Lower lobe of right lung (tissue), 2 donors: ENCODE data around the gene GLMP. TPM values are rescaled to one million over a fixed set of nuclear protein-coding genes. Genes with fewer than 3 reads are reported as not detected.
A peak's percentile ranks its signal among the peaks of the same experiment; 100 is the strongest.

ENCODE experiments used
- ATAC-seq, 2 donors: fragments of 200-7000 bp; cut with Tn5 transposase; one replicate each; pipeline ENCODE4 v1.9.1; 2020 to 2022; ENCODE audit warnings: mild to moderate bottlenecking in 2 of 2, moderate library complexity in 2 of 2
- DNase-seq: peaks from one replicate; pipeline ENCODE4 v3.0.0-alpha.2; 2020
- H3K27ac ChIP-seq: fragments of 200-600 bp; one replicate; pipeline ENCODE4 v1.8.0; 2022
- H3K27me3 ChIP-seq: fragments of 200-600 bp; one replicate; pipeline ENCODE4 v1.8.0; 2022; ENCODE audit warnings: low read depth
- H3K36me3 ChIP-seq: fragments of 200-600 bp; one replicate; pipeline ENCODE4 v1.8.0; 2022; ENCODE audit warnings: mild to moderate bottlenecking
- H3K4me1 ChIP-seq: fragments of 200-600 bp; one replicate; pipeline ENCODE4 v1.8.0; 2022
- H3K4me3 ChIP-seq: fragments of 200-600 bp; one replicate; pipeline ENCODE4 v1.8.0; 2022; ENCODE audit warnings: mild to moderate bottlenecking
- H3K9me3 ChIP-seq: fragments of 200-600 bp; one replicate; pipeline ENCODE4 v1.8.0; 2022
- intact Hi-C: fragments of 100-400 bp; cut with DNase I; formaldehyde crosslinking; loops from one replicate; pipeline ENCODE4 v1.11.0; 2022
- total RNA-seq: library from RNA; stranded (reverse); fragmentation: NEBNext Ultra II Directional; extraction: Animal tissue kit (Norgen Biotek cat#: 25700); gene quantifications from one replicate; pipeline ENCODE4 v1.2.1, GENCODE V29; 2021
- TF ChIP-seq, protein P1 (sequence below): fragments of 200-600 bp; IDR thresholded peaks from one replicate; pipeline ENCODE4 v1.8.0; 2022; ENCODE audit warnings: antibody characterized with exemption, mild to moderate bottlenecking
- donor health status: DM: no; HTN: yes; CAD: no; lungs with severe emphysema.

Gene GLMP
- total RNA-seq, 1 donor from 2014 or later = 53.7 TPM

DNA sequence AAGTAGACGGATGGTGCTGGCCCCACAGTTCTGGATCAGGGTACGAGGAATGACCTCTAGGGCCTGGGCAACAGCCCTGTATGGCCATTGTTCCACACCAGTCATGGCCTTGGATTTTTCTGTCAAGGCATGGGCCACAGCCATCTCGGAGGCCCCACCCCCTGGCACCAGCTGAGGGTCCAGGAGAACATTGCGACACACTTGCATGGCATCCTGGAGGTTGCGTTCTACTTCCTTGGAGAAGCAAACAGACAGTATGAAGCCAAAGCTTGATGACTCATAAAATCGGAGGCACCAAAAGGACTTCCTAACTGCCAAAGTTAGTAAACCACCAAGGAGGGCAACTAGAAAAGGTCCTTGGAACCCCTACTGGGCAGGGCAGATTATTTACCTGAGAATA, 15.5 kb upstream of the GLMP start:
- H3K27ac ChIP-seq = no peak overlapping the region
- no peaks in the 10 kb centered on the region for H3K4me1 ChIP-seq
- no peak overlapping the region for H3K4me3 ChIP-seq
- no peaks in the 10 kb centered on the region for H3K9me3 ChIP-seq
- DNase-seq (no peak), ATAC-seq (peak; percentile 13 to 19)
- H3K27me3 ChIP-seq = no peaks in the 10 kb centered on the region
- intact Hi-C loops = no loop called here
- H3K36me3 ChIP-seq = peaks cover 100% of the 10 kb centered on the region
- TF ChIP-seq, protein P1, sequence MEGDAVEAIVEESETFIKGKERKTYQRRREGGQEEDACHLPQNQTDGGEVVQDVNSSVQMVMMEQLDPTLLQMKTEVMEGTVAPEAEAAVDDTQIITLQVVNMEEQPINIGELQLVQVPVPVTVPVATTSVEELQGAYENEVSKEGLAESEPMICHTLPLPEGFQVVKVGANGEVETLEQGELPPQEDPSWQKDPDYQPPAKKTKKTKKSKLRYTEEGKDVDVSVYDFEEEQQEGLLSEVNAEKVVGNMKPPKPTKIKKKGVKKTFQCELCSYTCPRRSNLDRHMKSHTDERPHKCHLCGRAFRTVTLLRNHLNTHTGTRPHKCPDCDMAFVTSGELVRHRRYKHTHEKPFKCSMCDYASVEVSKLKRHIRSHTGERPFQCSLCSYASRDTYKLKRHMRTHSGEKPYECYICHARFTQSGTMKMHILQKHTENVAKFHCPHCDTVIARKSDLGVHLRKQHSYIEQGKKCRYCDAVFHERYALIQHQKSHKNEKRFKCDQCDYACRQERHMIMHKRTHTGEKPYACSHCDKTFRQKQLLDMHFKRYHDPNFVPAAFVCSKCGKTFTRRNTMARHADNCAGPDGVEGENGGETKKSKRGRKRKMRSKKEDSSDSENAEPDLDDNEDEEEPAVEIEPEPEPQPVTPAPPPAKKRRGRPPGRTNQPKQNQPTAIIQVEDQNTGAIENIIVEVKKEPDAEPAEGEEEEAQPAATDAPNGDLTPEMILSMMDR = no peak

DNA sequence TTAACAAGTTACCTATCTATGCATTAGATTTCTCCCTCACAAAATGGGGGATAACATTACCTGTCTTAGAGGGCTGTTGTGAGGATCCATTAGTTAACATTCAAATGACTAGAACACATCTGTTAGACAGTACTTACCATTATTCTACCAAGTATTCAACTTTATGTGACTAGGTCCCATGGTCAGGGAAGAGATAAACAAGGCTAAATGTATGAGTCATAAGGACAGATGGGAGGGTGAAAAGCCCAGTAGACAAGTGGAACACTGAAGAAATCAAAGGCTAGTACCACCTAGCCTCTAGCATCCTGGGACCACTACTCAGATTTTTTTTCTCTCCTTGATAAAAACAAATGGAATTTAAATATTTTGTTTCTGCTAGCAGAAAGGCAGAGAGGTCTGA, 12.6 kb upstream of the GLMP start:
- Histone ChIP-seq H3K4me3 (no peak overlapping the region), H3K9me3 (no peaks in the 10 kb centered on the region), H3K36me3 (peaks cover 74% of the 10 kb centered on the region), H3K27ac (no peak overlapping the region), H3K27me3 (no peaks in the 10 kb centered on the region), H3K4me1 (no peaks in the 10 kb centered on the region)
- TF ChIP-seq, protein P1 = no peak
- intact Hi-C loops = no loop called here
- DNase-seq (no peak), ATAC-seq (no peak)

DNA sequence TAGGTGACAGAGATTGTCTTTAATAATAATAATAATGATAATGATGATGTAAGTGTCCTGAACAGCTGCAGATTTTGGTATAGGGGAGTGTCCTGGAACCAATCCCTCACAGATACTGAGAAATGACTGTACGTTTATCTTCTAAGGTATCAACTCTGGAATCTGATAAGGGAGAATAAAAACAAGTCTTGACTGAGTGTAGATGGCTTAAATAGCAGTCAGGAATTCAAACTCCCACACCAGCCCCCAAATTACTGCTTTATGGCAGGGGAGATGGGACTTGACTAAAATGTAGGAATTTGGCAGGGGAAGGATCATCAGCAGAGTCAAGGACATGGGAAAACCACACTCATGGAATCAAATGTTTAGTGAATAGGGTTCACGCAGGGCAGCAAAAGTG, 9.7 kb upstream of the GLMP start:
- H3K9me3 ChIP-seq = no peaks in the 10 kb centered on the region
- ATAC-seq = no peak
- intact Hi-C loops = no loop called here
- no peaks in the 10 kb centered on the region for H3K4me1 ChIP-seq
- no peaks in the 10 kb centered on the region for H3K27me3 ChIP-seq
- peaks cover 45% of the 10 kb centered on the region for H3K36me3 ChIP-seq
- H3K4me3 ChIP-seq = no peak overlapping the region
- TF ChIP-seq, protein P1 = no peak
- H3K27ac ChIP-seq = no peak overlapping the region
- DNase-seq = no peak

DNA sequence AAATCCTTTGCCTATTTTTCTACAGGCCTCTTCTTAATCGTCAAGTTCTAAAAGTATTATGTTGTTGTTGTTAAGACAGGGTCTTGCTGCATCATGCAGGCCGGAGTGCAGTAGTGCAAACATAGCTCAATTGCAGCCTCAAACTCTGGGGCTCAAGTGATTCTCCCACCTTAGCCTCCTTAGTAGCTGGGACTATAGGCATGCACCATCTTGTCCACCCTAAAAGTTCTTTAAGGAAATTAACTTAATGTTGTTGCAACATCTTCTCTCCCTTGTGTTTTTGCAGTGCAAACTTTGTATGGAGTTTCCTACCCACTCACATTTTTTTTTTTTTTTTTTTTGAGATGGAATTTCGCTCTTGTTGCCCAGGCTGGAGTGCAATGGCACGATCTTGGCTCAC, 7.8 kb upstream of the GLMP start:
- Histone ChIP-seq H3K27ac (no peak overlapping the region), H3K4me1 (no peaks in the 10 kb centered on the region), H3K4me3 (no peak overlapping the region), H3K36me3 (peaks cover 26% of the 10 kb centered on the region), H3K27me3 (no peaks in the 10 kb centered on the region), H3K9me3 (no peaks in the 10 kb centered on the region)
- DNase-seq (no peak), ATAC-seq (no peak)
- TF ChIP-seq, protein P1 = no peak
- intact Hi-C loops = no loop called here

DNA sequence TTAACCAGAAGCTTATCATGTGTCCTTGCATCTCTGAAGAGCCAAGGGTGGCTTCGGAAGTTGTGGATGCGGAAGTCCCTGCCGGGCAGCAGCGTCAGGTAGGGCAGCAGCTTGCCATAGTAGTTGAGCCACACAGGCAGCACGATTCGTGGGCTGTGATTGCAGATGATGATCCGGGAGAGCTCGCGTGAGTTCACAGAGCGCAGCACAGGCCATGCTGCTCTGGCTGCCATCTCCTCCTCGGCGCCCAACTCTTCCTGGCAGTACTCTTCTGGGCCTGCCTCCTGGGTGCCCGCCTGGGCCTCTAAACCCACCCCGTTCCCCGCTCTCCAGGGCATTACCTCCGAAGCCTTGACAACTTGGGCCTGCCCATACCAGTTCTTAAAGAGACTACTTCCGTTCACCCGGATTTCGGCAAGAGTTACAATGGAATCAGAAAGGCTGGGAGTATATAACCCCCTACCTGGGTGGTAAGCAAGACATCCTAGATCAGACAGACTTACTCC, 3.4 kb upstream of the GLMP start, which contains the start of gene VHLL:
Gene VHLL, minus strand, starts transcription at position 456 of the 506 bp plus-strand sequence. Its CDS starts 118 bp downstream, at position 338.
- no peak within 1 kb of the TSS for H3K4me3 ChIP-seq
- H3K27me3 ChIP-seq = no peaks in the 10 kb centered on the region
- no peaks in the 10 kb centered on the region for H3K9me3 ChIP-seq
- no peak within 1 kb of the TSS for H3K27ac ChIP-seq
- DNase-seq (no peak), ATAC-seq (no peak)
- H3K4me1 ChIP-seq = peaks cover 16% of the 10 kb centered on the region
- intact Hi-C loops = no loop called here
- TF ChIP-seq, protein P1 = no peak
- no peaks in the 10 kb centered on the region for H3K36me3 ChIP-seq
